ENCODE measurements around the gene ASB2. TPM values are rescaled to one million over a fixed set of nuclear protein-coding genes. Genes with fewer than 3 reads are reported as not detected.

Gene ASB2
- total RNA-seq, 2 donors from 2014 or later, result 1.3 to 13.4 TPM

- intact Hi-C loops (cut with DNase I), result no loop called here
- Histone ChIP-seq H3K4me3 (no peak overlapping the region), H3K36me3 (no peaks in the 10 kb centered on the region), H3K4me1 (no peaks in the 10 kb centered on the region), H3K27ac (no peak overlapping the region), H3K27me3 (no peaks in the 10 kb centered on the region), H3K9ac (ENCODE audit: low read depth in 2 of 2, low read length in 2 of 2) (no peak overlapping the region), H3K9me3 (no peaks in the 10 kb centered on the region)
- TF ChIP-seq CTCF (IDR thresholded peaks at IDR 0.05), result no peak
- DNase-seq, result no peak
These were observed 7.7 kb upstream of the ASB2 start for GRCh38 chr14:93984070-93984469.

- no peak overlapping the region for H3K27ac ChIP-seq
- no peak for TF ChIP-seq CTCF (IDR thresholded peaks at IDR 0.05)
- H3K4me3 ChIP-seq, result no peak overlapping the region
- no peaks in the 10 kb centered on the region for H3K36me3 ChIP-seq
- intact Hi-C loops (cut with DNase I), result no loop called here
- no peaks in the 10 kb centered on the region for H3K4me1 ChIP-seq
- no peak for DNase-seq
- no peak overlapping the region for H3K9ac ChIP-seq (ENCODE audit: low read depth in 2 of 2, low read length in 2 of 2)
- no peaks in the 10 kb centered on the region for H3K27me3 ChIP-seq
- H3K9me3 ChIP-seq, result no peaks in the 10 kb centered on the region
These were observed 6.0 kb upstream of the ASB2 start for GRCh38 chr14:93982230-93983007.

GRCh38 chr14:93981316-93982229 lies 5.2 kb upstream of the ASB2 start:
- no peaks in the 10 kb centered on the region for H3K36me3 ChIP-seq
- no peaks in the 10 kb centered on the region for H3K27me3 ChIP-seq
- no peaks in the 10 kb centered on the region for H3K4me1 ChIP-seq
- no peak overlapping the region for H3K27ac ChIP-seq
- H3K9ac ChIP-seq (ENCODE audit: low read depth in 2 of 2, low read length in 2 of 2), result no peak overlapping the region
- no peak overlapping the region for H3K4me3 ChIP-seq
- no peaks in the 10 kb centered on the region for H3K9me3 ChIP-seq
- intact Hi-C loops (cut with DNase I), result no loop called here
- DNase-seq, result no peak
- TF ChIP-seq CTCF (IDR thresholded peaks at IDR 0.05), result no peak

GRCh38 chr14:93980456-93981201 lies 4.3 kb upstream of the ASB2 start:
- no peak for DNase-seq
- intact Hi-C loops (cut with DNase I), result no loop called here
- Histone ChIP-seq H3K36me3 (no peaks in the 10 kb centered on the region), H3K9ac (ENCODE audit: low read depth in 2 of 2, low read length in 2 of 2) (no peak overlapping the region), H3K9me3 (no peaks in the 10 kb centered on the region), H3K4me3 (no peak overlapping the region), H3K4me1 (no peaks in the 10 kb centered on the region), H3K27ac (no peak overlapping the region), H3K27me3 (no peaks in the 10 kb centered on the region)
- TF ChIP-seq CTCF (IDR thresholded peaks at IDR 0.05), result no peak

- no peak overlapping the region for H3K4me3 ChIP-seq
- no peaks in the 10 kb centered on the region for H3K4me1 ChIP-seq
- TF ChIP-seq CTCF (IDR thresholded peaks at IDR 0.05), result no peak
- intact Hi-C loops (cut with DNase I), result no loop called here
- H3K9ac ChIP-seq (ENCODE audit: low read depth in 2 of 2, low read length in 2 of 2), result no peak overlapping the region
- H3K27me3 ChIP-seq, result no peaks in the 10 kb centered on the region
- no peak for DNase-seq
- no peak overlapping the region for H3K27ac ChIP-seq
- H3K9me3 ChIP-seq, result no peaks in the 10 kb centered on the region
- H3K36me3 ChIP-seq, result no peaks in the 10 kb centered on the region
These were observed 2.4 kb upstream of the ASB2 start for GRCh38 chr14:93978735-93979134.
